RKO (cell line): ENCODE results near the gene GASK1A.
"Not testable (repeated sequence)": the region's sequence is repeated elsewhere in the genome, so short reads cannot be mapped to it uniquely, and the experiment has no call there.

Experiments used
- DNase-seq: peaks from one replicate; pipeline ENCODE4 v3.0.0-alpha.2; 2016; ENCODE audit warnings: low spot score

Gene GASK1A

GRCh38 chr3:43031889-43032545 is 52.9 kb downstream of the GASK1A start:
- no peak for DNase-seq

DNA sequence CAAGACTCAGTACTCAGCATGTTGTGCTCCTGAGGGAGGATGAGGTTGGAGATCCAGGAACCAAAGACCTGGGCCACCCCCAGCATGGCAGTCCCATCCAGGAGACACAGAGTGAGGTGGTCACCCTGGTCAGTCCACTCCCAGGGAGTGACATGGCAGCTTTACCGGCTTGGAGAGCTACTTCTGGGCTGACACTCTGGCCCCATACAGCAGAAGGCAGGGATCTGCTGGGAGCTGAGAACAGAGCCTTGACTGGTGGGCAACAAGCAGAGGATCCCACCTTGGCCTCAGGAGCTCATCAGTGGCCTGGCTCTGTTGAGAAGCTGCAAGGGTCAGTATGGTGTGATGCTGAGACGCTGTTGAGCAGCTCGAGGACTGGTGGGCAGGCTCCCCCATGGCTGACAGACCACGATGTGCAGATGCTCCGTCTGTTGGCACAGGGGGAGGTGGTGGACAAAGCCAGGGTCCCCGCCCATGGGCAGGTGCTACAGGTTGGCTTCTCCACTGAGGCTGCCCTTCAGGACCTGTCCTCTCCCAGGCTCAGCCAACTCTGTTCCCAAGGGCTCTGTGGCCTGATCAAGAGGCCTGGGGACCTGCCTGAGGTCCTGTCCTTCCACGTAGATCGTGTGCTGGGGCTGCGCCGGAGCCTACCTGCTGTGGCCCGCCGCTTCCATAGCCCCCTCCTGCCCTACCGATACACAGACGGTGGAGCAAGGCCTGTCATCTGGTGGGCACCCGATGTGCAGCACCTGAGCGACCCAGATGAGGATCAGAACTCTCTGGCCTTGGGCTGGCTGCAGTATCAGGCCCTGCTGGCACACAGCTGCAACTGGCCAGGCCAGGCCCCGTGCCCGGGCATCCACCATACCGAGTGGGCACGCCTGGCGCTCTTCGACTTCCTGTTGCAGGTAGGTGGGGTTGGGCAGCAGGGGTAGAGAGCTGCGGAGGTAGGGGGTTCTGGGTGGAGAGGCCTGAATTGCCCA is 53.8 kb downstream of the GASK1A start:
- no peak for DNase-seq

- no peak for DNase-seq
These were observed 55.1 kb downstream of the GASK1A start for GRCh38 chr3:43034200-43034599.

- no peak for DNase-seq
These were observed 55.8 kb downstream of the GASK1A start for GRCh38 chr3:43034911-43035310.

GRCh38 chr3:43035801-43036365 is 56.8 kb downstream of the GASK1A start:
- DNase-seq, result no peak

GRCh38 chr3:43036621-43037423 is 57.7 kb downstream of the GASK1A start:
- no peak for DNase-seq

- no peak for DNase-seq
These were observed 58.9 kb downstream of the GASK1A start for GRCh38 chr3:43038010-43038409.

GRCh38 chr3:43041517-43041916 is 62.4 kb downstream of the GASK1A start:
- no peak for DNase-seq

- no peak for DNase-seq
These were observed 64.1 kb downstream of the GASK1A start for GRCh38 chr3:43043071-43043766.

DNA sequence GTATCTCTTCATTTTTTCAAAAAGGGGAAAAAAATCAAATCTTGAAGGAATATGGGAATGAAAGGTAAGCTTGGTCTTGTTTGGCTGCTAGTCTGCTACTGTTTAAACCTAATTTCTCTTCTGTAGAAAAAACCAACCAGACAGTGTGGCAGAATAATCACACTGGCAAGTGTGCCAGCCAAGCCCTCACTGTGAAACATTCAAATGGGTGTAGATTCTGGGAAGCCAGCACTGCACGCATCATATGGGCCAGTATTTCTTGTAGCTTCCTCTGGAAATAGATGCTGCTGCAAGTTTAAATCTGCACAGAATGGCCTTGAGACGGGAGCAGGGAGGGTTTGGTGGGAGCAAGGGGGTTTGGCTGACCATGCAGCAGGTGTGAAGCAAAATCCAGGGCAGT is 64.7 kb downstream of the GASK1A start:
- DNase-seq, result no peak

- DNase-seq, result not testable (repeated sequence)
These were observed 66.0 kb downstream of the GASK1A start for GRCh38 chr3:43045079-43045478.

GRCh38 chr3:43046583-43046982 is 67.5 kb downstream of the GASK1A start:
- DNase-seq, result no peak

- no peak for DNase-seq
These were observed 69.4 kb downstream of the GASK1A start for GRCh38 chr3:43048470-43048869.

GRCh38 chr3:43053291-43053690 is 74.2 kb downstream of the GASK1A start:
- DNase-seq, result no peak

GRCh38 chr3:43054754-43055153 is 75.6 kb downstream of the GASK1A start:
- no peak for DNase-seq

GRCh38 chr3:43055393-43055792 is 76.3 kb downstream of the GASK1A start:
- no peak for DNase-seq

DNA sequence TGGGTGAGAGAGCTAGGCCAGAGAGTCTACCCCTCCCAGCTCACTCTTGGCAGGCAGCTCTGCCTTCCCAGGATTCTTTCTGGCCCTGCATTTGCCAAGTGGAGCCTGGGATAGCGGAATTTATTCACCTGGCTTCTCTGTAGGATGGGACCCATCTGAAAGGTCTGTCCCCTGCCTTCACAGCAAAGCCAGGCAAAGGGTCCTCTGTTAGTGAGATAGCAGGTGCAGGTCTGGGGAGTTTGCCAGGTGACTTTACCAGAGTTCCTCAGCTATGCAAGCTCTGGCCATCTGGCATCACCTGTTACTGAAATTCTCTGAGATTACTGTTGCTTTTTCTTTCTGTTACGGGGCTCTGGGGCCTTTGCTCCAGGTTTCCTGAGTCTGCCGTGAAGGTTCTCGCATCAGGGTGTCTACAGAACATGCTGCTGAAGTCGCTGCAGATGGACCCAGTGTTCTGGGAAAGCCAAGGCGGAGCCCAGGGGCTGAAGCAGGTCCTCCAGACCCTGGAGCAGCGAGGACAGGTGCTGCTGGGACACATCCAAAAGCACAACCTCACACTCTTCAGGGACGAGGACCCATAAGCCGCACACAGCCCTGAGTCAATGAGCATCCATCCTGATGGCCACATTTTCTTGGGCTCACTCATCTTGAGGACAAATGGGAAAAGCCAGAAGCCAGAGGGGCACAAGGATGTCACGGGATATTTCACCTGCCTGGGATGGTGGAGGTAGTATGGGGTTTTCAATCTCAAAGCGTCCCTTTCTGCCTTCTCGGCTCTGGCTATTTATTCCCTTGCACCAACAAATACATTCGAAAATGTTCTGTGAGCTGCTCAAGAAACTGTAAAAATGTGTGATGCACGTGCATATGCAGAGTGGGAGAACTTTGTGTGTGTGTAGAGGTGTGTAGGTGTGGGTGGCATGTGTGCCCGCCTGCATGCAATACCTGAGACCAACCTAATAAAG is 77.0 kb downstream of the GASK1A start:
- no peak for DNase-seq

DNA sequence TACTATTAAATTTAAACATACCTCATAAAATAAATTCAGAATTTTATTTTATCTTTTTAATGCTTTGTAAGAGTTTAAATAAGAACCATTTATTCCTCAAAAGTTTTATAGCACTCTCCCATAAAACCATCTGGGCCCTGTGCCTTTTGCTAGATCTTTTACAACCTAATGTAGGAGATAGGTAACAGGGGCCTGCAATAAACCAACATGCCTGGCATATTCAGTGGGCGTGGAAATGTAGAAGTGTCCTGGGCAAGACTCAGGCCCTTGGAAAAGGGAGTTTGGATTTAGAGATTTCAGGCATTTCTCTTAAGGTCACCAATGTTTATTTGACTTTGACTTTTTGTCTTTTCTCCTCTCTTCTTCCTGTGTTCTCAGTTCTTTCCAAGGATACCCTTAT is 80.3 kb downstream of the GASK1A start:
- DNase-seq, result no peak

GRCh38 chr3:43061101-43061895 is 82.2 kb downstream of the GASK1A start:
- DNase-seq, result no peak
